Stimulated activated CD8-positive, alpha-beta memory T cell treated with anti-CD3 and anti-CD28 coated beads, Interleukin-15, amount 100 ng/mL, for 24 hours (primary cell): ENCODE results near the gene NDUFS5.
"Not testable (repeated sequence)": the region's sequence is repeated elsewhere in the genome, so short reads cannot be mapped to it uniquely, and the experiment has no call there.

Source experiments
- DNase-seq: peaks from one replicate; pipeline ENCODE4 v3.0.0-alpha.2; 2020; ENCODE audit warnings: low read depth

NDUFS5 gene

GRCh38 chr1:39026051-39026865 lies at the start of gene NDUFS5:
TSS of gene NDUFS5 (plus strand) at chr1:39026350. CDS start at chr1:39028725, 2,375 bp downstream.
- DNase-seq: peak; percentile 49

DNA sequence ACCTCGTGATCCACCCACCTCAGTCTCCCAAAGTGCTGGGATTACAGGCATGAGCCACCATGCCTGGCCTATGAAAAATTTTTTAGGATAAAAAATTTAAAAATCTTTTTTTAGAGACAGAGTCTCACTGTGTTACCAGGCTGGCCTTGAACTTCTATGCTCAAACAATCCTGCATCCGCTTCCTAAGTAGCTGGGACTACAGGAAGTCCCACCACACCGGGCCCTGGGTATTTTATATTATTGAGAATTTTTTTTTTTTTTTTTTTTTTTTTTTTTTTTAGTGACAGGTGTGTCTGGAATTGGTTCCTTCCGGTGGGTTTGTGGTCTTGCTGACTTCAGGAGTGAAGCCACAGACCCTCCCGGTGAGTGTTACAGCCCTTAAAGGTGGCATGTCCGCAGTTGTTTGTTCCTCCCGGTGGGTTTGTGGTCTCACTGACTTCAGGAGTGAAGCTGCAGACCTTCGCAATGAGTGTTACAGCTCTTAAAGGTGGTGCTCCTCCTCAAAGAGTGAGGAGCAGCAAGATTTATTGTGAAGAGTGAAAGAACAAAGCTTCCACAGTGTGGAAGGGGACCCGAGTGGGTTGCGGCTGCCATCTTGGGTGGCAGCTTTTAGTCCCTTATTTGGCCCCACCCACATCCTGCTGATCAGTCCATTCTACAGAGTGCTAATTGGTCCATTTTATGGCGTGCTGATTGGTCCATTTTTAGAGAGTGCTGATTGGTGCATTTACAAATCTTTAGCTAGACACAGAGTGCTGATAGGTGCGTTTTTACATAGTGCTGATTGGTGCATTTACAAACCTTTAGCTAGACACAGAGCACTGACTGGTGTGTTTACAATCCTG lies 48.5 kb upstream of the NDUFS5 start:
- DNase-seq: peak; percentile 11

GRCh38 chr1:38978245-38978542 lies 48.0 kb upstream of the NDUFS5 start:
- DNase-seq: not testable (repeated sequence)

- DNase-seq: not testable (repeated sequence)
These were observed 46.8 kb upstream of the NDUFS5 start for GRCh38 chr1:38979380-38979779.

GRCh38 chr1:38989979-38990378 lies 36.2 kb upstream of the NDUFS5 start:
- DNase-seq: no peak

DNA sequence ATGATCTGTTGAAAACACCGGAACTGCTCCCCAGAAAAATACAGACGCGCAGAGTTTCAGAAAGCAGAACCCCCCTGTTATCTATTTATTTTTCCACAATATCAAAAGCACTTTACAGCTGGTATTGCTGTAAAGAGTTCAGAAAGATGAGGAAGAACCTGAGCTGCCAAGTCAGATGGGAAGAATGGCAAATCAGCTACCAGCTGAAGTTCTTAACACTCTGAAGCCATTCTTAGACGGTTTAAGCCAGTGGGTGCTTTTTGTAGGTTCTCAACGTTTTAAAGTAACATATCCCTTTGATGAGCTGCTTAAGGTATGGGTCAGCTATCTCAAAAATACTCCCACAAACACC lies 35.8 kb upstream of the NDUFS5 start:
- no peak for DNase-seq

DNA sequence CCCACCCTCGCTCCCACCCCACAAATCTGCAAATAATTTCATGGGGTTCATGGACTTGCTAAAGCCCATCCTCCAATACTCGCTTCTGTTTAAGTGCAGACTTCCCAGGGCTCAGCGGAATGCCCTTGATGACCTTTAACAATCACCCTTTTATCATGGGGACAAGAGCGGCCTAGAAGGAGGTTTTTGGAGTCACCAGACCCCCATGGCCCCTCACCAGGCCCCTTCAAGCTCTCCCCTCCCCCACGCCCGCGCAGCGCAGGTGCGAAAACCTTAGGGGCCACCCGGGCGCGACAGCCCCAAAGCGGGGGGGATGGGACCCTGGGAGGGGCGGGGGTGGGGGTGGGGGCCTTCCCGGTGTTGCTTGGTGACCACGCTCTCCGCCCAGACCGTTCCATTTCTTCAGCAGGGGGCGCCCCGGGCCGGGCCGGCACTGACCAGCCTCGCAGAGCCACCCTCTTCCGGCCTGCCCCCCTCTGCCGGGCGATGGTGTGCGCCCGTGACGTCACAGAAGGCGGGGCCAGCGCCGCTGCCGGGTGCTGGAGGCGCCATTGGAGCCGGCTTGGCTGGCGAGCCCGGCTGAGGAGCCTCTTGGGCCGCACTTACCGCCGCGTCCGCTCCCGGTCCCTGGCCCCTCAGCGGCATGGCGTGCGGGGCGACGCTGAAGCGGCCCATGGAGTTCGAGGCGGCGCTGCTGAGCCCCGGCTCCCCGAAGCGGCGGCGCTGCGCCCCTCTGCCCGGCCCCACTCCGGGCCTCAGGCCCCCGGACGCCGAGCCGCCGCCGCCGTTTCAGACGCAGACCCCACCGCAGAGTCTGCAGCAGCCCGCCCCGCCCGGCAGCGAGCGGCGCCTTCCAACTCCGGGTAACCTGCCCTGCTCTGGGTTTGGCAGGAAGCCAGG lies 35.2 kb upstream of the NDUFS5 start, which contains the start of gene AKIRIN1:
TSS of gene AKIRIN1 (plus strand) at position 539 of the 900 bp plus-strand sequence. CDS start at position 644, 105 bp downstream.
- peak; percentile 97 for DNase-seq

- DNase-seq: no peak
These were observed 34.3 kb upstream of the NDUFS5 start for GRCh38 chr1:38991638-38992411.

DNA sequence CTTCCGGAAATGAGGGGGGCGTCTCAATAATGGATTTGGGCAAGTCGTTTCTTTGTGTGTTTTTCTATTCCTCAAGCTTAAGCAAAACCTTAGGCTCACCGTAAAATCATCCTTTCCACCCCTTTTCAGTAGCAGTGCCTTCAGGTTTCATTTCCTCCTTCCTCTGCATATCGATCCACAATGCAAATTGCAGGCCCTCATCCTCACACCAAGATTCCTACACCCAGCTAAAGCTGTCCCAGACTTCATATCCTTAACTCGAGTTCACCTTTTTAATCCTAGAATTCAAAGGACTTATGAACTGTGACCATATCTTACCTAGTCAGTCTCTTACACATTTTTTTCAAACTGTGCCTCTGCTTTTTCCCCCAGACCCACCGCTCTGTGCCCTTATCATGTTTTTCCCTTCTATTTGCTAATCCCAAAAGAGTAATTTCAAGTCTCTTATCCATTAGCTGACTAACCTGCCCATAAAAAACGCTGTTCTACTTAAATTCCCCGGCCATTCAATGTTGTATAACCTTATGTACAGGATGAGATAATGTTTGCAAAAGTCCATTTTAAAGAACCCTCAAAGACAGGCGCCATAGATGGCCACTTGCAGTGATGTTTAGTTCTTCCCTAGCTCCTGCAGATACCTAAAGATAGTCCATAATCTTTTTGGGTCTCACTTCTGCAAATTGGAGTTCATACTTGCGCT lies 33.6 kb upstream of the NDUFS5 start:
- no peak for DNase-seq

- no peak for DNase-seq
These were observed 32.0 kb upstream of the NDUFS5 start for GRCh38 chr1:38994196-38994595.

DNA sequence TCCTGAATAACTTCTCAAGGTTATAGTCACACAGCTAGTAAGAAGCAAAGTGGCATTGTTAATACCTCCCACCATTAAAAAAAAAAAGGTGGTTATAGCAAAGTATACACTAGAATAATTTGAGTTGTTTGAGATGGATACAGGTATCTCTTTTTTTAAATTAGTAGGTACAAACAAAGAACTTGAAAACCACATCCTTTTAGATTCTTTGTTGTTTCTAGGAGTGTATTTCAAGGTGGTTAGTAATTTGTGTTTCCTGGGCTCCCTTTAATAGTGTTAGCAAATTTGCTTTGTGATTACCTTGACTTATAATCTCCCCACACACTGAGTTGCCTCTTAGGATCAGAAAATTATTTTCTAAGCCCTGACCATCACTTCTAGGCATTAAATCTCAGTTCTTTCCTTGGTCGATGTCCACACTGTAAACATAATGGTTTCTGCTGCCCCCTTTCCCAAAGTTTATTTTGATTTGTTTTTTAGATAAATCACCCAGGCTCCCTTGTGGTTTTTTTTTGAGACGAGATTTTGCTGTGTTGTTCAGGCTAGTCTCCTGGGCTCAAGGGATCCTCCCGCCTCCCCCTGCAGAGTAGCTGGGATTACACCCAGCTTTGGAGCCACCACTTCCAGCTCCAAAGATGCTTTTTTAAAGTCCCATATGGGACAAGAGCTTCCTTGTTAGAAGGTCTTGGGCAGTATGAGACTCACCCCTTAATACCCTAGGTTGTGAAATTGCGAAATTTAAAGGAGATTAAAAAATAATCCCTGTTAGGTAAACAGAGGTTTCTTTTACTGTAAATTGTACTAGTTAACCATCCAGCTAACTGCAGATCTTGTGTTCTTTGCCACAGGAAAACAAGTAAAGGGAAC lies 28.9 kb upstream of the NDUFS5 start:
- no peak for DNase-seq

DNA sequence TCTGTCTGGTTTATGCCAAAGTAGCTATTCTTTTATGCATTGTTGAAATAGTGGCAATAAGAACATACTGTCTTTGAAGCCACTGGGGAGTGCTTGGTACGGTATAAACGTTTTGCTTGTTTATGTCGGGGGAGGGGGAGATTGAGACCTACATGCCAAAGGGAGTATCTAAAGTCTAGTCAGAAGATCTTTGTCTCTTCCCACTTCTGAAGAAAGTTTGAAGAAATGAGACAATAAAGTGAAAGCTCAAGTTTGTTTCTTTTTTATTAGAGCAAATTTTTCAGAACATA lies 28.3 kb upstream of the NDUFS5 start:
- no peak for DNase-seq

- no peak for DNase-seq
These were observed 24.4 kb upstream of the NDUFS5 start for GRCh38 chr1:39001516-39002421.

- DNase-seq: no peak
These were observed 22.9 kb upstream of the NDUFS5 start for GRCh38 chr1:39003281-39003680.

- no peak for DNase-seq
These were observed 22.4 kb upstream of the NDUFS5 start for GRCh38 chr1:39003794-39004193.

- no peak for DNase-seq
These were observed 19.9 kb upstream of the NDUFS5 start for GRCh38 chr1:39006287-39006686.

- DNase-seq: no peak
These were observed 19.2 kb upstream of the NDUFS5 start for GRCh38 chr1:39006726-39007645.

DNA sequence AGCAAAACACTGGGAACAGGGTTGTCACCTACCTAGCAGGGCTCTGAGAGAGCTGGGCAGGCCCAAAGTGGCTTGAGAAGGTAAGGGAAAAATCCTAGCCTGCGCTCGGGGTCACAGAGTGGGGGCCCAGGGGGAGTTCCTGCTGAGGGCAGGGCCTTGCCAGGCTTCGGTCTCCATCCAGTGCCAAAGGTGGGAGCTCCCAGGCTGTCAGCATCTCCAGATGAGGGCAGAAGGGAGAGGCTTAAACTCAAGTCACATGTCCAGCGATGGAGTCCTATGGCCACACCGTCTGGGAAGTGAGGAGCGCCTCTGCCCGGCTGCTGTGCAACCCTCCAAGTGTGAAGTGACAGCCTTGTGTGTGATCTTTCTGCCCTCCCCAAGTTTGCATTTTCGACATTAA lies 11.2 kb upstream of the NDUFS5 start:
- DNase-seq: not testable (repeated sequence)
